ENCODE measurements around the gene SPIRE2. TPM values are rescaled to one million over a fixed set of nuclear protein-coding genes. Genes with fewer than 3 reads are reported as not detected.

SPIRE2 gene
- total RNA-seq, 2 donors from 2014 or later, result 0.90 to 1.8 TPM

DNA sequence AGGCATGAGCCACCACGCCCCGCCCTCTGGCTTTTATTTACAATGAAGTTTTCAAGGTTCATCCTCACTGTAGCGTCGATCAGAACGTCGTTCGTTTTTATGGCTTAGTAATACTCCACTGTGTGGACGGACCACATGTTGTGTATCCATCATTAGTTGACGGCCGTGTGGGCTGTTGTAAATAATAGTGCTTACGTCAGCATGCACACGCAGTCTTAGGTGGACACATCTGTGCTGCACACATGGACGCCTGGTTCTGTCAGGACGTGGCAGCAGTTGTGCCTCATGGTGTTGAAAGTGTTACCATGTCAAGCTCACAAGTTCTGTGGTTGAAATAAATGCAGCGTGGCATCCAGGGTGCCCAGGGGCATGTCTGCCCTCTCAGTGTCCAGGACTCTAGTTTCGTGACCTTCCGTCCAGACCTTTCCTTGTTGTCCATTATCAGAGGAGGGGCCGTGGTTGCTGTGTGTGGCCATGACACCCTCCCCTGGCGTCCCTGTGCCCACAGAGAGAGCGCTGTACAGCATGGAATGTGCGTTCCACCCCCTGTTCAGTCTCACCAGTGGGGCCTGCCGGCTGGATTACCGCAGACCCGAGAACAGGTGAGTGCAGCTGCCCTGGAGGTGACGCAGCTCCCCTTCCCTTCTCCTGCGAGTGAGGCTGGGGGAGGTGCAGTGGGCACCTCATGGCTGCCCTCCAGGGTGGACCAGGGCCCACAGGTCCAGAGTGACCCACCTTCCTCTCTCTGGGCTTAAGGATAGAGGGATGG, 67.4 kb downstream of the SPIRE2 start:
- H3K27ac ChIP-seq, result no peak overlapping the region
- peaks cover 91% of the 10 kb centered on the region for H3K36me3 ChIP-seq
- no peaks in the 10 kb centered on the region for H3K4me1 ChIP-seq
- no peaks in the 10 kb centered on the region for H3K9me3 ChIP-seq
- no peak for DNase-seq (ENCODE audit: low spot score)
- H3K27me3 ChIP-seq, result no peaks in the 10 kb centered on the region
- H3K4me3 ChIP-seq, result no peak overlapping the region
- TF ChIP-seq, protein P1, sequence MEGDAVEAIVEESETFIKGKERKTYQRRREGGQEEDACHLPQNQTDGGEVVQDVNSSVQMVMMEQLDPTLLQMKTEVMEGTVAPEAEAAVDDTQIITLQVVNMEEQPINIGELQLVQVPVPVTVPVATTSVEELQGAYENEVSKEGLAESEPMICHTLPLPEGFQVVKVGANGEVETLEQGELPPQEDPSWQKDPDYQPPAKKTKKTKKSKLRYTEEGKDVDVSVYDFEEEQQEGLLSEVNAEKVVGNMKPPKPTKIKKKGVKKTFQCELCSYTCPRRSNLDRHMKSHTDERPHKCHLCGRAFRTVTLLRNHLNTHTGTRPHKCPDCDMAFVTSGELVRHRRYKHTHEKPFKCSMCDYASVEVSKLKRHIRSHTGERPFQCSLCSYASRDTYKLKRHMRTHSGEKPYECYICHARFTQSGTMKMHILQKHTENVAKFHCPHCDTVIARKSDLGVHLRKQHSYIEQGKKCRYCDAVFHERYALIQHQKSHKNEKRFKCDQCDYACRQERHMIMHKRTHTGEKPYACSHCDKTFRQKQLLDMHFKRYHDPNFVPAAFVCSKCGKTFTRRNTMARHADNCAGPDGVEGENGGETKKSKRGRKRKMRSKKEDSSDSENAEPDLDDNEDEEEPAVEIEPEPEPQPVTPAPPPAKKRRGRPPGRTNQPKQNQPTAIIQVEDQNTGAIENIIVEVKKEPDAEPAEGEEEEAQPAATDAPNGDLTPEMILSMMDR (IDR thresholded peaks at IDR 0.05), result no peak

DNA sequence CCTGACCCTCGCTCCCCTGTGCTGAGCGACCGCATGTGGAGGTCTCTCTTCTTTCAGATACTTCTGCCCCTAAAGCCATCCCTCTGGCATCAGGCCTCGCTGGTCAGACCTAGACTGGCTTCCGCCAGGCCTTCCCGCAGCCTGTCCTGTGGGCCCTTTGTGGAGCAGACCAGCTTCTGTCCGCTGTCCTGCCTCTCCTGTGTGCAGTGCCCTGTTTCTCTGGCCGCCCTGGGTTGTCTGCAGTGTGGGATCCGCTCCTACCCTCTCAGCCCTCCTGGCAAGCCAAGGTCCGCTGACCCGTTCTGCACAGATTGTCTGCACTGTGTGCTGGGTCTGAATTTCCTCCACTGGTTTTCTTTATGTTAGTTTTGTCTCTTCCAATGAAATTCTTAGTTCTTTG, 68.9 kb downstream of the SPIRE2 start:
- H3K27me3 ChIP-seq, result no peaks in the 10 kb centered on the region
- H3K36me3 ChIP-seq, result peaks cover 81% of the 10 kb centered on the region
- no peak overlapping the region for H3K27ac ChIP-seq
- H3K4me1 ChIP-seq, result no peaks in the 10 kb centered on the region
- no peaks in the 10 kb centered on the region for H3K9me3 ChIP-seq
- no peak for DNase-seq (ENCODE audit: low spot score)
- TF ChIP-seq, protein P1 (IDR thresholded peaks at IDR 0.05), result no peak
- H3K4me3 ChIP-seq, result no peak overlapping the region

DNA sequence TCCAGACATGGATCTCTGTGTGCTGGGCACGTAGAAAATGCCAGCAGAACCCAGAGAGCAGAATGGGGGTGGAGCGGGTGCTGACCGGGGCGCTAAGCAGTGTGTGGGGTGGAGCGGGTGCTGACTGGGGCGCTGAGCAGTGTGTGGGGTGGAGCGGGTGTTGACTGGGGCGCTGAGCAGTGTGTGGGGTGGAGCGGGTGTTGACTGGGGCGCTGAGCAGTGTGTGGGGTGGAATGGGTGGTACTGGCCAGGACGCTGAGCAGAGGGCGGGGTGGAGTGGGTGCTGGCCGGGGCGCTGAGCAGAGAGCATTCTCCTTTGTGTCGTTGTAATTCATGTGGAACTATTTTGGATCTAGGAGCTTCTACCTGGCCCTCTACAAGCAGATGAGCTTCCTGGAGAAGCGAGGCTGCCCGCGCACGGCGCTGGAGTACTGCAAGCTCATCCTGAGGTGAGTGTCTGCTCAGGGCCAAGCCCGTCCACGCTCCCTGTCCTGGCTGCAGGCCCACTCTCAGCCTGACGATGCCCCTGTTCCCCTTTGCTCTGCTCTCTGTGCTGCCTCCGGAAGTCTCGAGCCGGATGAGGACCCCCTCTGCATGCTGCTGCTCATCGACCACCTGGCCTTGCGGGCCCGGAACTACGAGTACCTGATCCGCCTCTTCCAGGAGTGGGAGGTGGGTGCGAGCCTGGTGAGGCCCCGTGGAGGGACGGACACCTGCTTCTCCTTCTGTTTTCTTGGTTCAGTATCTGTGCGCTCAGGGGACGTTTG, 70.1 kb downstream of the SPIRE2 start:
- Histone ChIP-seq H3K4me3 (no peak overlapping the region), H3K27ac (no peak overlapping the region), H3K27me3 (no peaks in the 10 kb centered on the region), H3K4me1 (no peaks in the 10 kb centered on the region), H3K9me3 (no peaks in the 10 kb centered on the region), H3K36me3 (peaks cover 78% of the 10 kb centered on the region)
- TF ChIP-seq, protein P1 (IDR thresholded peaks at IDR 0.05), result no peak
- no peak for DNase-seq (ENCODE audit: low spot score)

DNA sequence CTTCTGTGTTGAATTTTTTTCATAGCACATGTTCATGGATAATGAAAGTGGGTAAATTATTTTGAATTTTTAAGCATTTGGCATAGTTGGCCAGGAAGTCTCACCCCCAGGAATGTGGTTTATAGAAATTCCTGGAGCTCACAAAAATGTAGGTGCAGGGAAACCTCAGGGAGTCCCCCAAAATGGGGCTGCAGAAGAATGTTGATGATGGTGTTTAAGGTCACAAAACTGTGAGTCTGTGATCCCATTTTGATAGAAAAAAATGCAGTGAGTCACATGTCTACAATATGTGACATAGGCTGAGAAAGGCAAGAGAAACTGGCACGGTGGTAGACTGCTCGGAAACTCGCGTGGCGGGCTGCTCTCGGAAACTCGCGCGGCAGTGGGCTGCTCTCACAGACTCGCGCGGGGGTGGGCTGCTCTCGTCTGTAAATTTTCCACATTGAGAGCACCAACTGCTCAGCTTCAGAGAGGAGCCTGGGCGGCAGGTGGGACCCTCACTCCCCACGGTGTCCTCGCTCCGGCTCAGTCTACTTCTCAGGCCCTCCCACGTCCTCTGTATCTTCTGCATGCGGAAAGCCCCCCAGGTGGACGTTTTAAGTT, 71.7 kb downstream of the SPIRE2 start:
- no peaks in the 10 kb centered on the region for H3K4me1 ChIP-seq
- H3K27ac ChIP-seq, result no peak overlapping the region
- DNase-seq (ENCODE audit: low spot score), result no peak
- no peak overlapping the region for H3K4me3 ChIP-seq
- H3K36me3 ChIP-seq, result peaks cover 80% of the 10 kb centered on the region
- H3K27me3 ChIP-seq, result no peaks in the 10 kb centered on the region
- H3K9me3 ChIP-seq, result no peaks in the 10 kb centered on the region
- TF ChIP-seq, protein P1 (IDR thresholded peaks at IDR 0.05), result no peak

DNA sequence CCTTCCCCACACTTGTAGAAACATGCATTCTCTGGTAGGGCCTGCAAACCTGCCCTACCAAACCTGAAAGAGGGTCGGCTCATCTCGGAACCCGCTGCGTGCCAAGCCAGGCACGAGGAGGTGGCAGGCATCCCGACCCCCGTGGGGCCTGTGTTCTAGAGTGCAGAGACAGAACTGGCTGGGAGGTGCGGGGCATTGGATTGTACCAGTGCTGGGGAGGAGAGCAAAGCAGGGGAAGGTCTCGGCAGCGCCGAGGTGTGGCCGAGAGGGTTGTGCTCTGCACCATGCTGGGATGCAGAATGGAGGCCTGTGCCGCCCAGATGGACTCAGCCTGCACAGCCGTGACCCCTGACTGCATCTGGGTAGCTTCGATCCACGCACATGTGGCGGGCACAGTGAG, 72.6 kb downstream of the SPIRE2 start:
- TF ChIP-seq, protein P1 (IDR thresholded peaks at IDR 0.05), result no peak
- no peak for DNase-seq (ENCODE audit: low spot score)
- no peaks in the 10 kb centered on the region for H3K9me3 ChIP-seq
- H3K27me3 ChIP-seq, result no peaks in the 10 kb centered on the region
- no peaks in the 10 kb centered on the region for H3K4me1 ChIP-seq
- no peak overlapping the region for H3K27ac ChIP-seq
- H3K4me3 ChIP-seq, result no peak overlapping the region
- peaks cover 80% of the 10 kb centered on the region for H3K36me3 ChIP-seq

Data from right atrium auricular region (tissue), 2 donors.